ENCODE data around the gene ADGRV1.

DNA sequence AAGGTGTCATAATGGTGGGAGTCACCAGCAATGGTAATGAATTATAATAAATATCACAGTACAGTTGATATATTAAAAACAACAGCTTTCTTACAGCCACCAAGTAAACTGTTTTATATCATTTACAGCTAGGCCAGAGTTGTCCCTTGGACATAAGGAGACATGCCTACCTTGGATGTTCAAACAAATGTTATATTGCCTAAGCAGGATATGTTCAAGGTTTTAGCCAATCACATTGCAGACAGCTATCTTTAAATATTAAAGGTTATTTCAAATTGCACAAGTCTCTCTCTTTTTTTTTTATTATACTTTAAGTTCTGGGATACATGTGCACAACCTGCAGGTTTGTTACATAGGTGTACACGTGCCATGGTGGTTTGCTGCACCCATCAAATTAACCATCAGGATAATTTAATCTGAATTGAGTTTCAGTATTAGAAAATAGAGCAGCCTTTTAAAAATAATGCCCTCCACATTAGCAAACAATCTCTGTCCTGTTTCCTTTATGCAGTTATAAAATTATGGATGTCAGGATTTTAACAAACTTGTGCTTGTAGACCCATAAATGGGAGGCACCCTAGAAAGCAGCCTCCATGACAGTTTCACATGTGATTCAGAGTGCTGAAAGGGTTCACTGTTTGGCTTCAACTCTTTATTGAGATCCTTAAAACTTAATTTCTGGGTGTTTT lies 483.8 kb downstream of the ADGRV1 start:
- TF ChIP-seq POLR2A (conservative IDR thresholded peaks at IDR 0.05) (no peak), SP1 (CRISPR knock-in tag; IDR thresholded peaks at IDR 0.05) (no peak), SRF (CRISPR knock-in tag; IDR thresholded peaks at IDR 0.05) (no peak), MAZ (CRISPR knock-in tag; conservative IDR thresholded peaks at IDR 0.05 in 1 of 2, IDR thresholded peaks at IDR 0.05 in 1 of 2) (no peak), ZNF253 (CRISPR knock-in tag; conservative IDR thresholded peaks at IDR 0.05) (no peak), ZBTB17 (CRISPR knock-in tag; IDR thresholded peaks at IDR 0.05) (no peak), HDAC1 (IDR thresholded peaks at IDR 0.05) (no peak), KDM1A (IDR thresholded peaks at IDR 0.05) (no peak), CHCHD3 (CRISPR knock-in tag; IDR thresholded peaks at IDR 0.05) (no peak), ZZZ3 (IDR thresholded peaks at IDR 0.05) (no peak)
- TF ChIP-seq, protein P1, sequence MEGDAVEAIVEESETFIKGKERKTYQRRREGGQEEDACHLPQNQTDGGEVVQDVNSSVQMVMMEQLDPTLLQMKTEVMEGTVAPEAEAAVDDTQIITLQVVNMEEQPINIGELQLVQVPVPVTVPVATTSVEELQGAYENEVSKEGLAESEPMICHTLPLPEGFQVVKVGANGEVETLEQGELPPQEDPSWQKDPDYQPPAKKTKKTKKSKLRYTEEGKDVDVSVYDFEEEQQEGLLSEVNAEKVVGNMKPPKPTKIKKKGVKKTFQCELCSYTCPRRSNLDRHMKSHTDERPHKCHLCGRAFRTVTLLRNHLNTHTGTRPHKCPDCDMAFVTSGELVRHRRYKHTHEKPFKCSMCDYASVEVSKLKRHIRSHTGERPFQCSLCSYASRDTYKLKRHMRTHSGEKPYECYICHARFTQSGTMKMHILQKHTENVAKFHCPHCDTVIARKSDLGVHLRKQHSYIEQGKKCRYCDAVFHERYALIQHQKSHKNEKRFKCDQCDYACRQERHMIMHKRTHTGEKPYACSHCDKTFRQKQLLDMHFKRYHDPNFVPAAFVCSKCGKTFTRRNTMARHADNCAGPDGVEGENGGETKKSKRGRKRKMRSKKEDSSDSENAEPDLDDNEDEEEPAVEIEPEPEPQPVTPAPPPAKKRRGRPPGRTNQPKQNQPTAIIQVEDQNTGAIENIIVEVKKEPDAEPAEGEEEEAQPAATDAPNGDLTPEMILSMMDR (IDR thresholded peaks at IDR 0.05 in 2 of 3, conservative IDR thresholded peaks at IDR 0.05 in 1 of 3; ENCODE audit: insufficient read depth in 2 of 3, low read depth in 1 of 3, low read length in 3 of 3) = no peak
- TF ChIP-seq, protein P2, sequence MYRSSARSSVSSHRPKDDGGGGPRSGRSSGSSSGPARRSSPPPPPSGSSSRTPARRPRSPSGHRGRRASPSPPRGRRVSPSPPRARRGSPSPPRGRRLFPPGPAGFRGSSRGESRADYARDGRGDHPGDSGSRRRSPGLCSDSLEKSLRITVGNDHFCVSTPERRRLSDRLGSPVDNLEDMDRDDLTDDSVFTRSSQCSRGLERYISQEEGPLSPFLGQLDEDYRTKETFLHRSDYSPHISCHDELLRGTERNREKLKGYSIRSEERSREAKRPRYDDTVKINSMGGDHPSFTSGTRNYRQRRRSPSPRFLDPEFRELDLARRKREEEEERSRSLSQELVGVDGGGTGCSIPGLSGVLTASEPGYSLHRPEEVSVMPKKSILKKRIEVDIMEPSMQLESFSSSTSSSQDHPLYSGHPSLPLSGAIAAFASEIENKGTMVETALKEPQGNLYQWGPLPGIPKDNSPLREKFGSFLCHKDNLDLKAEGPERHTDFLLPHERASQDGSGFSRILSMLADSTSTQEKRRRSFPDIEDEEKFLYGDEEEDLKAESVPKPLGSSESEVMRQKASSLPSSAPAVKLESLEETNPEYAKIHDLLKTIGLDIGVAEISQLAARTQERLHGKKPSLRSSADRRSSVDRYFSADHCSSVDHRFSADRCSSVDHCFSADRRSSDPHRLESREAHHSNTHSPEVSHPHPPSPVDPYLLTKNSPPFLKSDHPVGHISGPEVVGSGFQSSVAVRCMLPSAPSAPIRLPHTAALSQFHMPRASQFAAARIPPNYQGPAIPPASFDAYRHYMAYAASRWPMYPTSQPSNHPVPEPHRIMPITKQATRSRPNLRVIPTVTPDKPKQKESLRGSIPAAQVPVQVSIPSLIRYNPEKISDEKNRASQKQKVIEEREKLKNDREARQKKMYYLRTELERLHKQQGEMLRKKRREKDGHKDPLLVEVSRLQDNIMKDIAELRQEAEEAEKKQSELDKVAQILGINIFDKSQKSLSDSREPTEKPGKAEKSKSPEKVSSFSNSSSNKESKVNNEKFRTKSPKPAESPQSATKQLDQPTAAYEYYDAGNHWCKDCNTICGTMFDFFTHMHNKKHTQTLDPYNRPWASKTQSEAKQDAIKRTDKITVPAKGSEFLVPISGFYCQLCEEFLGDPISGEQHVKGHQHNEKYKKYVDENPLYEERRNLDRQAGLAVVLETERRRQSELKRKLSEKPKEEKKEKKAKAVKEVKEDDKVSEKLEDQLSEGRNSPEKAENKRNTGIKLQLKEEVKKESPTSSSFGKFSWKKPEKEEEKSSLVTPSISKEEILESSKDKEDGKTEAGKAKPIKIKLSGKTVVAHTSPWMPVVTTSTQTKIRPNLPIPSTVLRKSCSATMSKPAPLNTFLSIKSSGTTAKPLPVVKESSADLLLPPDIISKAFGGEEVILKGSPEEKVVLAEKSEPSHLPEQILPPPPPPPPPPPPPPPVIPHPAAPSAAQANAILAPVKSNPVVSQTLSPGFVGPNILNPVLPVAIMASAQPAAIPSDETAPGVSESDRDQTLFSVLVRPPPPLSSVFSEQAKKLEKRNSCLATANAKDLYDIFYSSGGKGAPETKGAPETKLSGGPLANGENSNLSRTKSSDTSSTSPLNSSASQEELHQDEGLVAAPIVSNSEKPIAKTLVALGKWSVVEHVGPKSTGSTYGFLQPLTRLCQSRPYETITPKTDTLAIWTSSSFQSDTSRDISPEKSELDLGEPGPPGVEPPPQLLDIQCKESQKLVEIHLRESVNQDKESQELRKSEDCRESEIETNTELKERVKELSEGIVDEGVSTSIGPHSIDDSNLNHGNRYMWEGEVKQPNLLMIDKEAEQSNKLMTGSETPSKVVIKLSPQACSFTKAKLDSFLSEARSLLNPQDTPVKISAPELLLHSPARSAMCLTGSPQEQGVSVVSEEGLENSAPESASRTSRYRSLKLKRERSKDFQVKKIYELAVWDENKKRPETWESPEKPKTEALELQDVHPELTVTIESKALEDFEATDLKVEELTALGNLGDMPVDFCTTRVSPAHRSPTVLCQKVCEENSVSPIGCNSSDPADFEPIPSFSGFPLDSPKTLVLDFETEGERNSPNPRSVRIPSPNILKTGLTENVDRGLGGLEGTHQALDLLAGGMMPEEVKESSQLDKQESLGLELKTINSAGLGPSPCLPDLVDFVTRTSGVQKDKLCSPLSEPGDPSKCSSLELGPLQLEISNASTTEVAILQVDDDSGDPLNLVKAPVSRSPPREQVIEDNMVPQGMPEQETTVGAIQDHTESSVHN (IDR thresholded peaks at IDR 0.05; ENCODE audit: borderline replicate concordance in 1 of 2, low read depth in 1 of 2) = no peak

Data from K562 (cell line).